CD4-positive, alpha-beta T cell (primary cell): ENCODE results near the gene SPINK2. TPM values are rescaled to one million over a fixed set of nuclear protein-coding genes. Genes with fewer than 3 reads are reported as not detected.

Experiments used
- ATAC-seq: fragments of 200-7000 bp; cut with Tn5 transposase; one replicate; pipeline ENCODE4 v1.10.0; 2022; ENCODE audit warnings: mild to moderate bottlenecking; ENCODE audit not compliant: poor library complexity
- CTCF ChIA-PET: fragments of 350-600 bp; sonication (Branson Sonifier 250); formaldehyde crosslinking; loops from one replicate; lab custom pipeline; 2021; ENCODE audit warnings: antibody characterized with exemption, inconsistent platforms; lab: Charles Lee
- POLR2A ChIA-PET: fragments of 350-600 bp; sonication (Branson Sonifier 250); formaldehyde crosslinking; loops from one replicate; lab custom pipeline; 2021; ENCODE audit warnings: antibody characterized with exemption, inconsistent platforms; lab: Charles Lee
- DNase-seq, 14 experiments: peaks; one replicate each; pipeline ENCODE4 v3.0.0-alpha.2; 2013 to 2020; ENCODE audit warnings: mixed read lengths in 2 of 14
- H3K27ac ChIP-seq, 2 donors: one replicate each; pipeline versions ENCODE4 v1.5.1 to v1.7.0; 2013; ENCODE audit warnings: low read length in 2 of 2, low read depth in 1 of 2, mild to moderate bottlenecking in 1 of 2
- H3K27me3 ChIP-seq, 2 experiments: 1 replicate in 1 of 2; 2 replicates in 1 of 2; pipeline versions ENCODE4 v1.6.1 to v1.7.0; 2013; ENCODE audit warnings: low read length in 2 of 2, control low read depth in 1 of 2, mild to moderate bottlenecking in 1 of 2, moderate library complexity in 1 of 2; ENCODE audit not compliant: insufficient read depth in 2 of 2, control insufficient read depth in 1 of 2
- H3K36me3 ChIP-seq: one replicate; pipeline ENCODE4 v1.6.1; 2013; ENCODE audit warnings: low read length, control low read depth; ENCODE audit not compliant: insufficient read depth
- H3K4me1 ChIP-seq: one replicate; pipeline ENCODE4 v1.6.1; 2013; ENCODE audit warnings: low read length, control low read depth; ENCODE audit not compliant: insufficient read depth
- H3K4me3 ChIP-seq: one replicate; pipeline ENCODE4 v1.5.1; 2013; ENCODE audit warnings: mild to moderate bottlenecking, low read length, moderate library complexity
- H3K9me3 ChIP-seq, 2 experiments: 1 replicate in 1 of 2; 2 replicates in 1 of 2; pipeline versions ENCODE4 v1.6.1 to v1.7.0; 2013; ENCODE audit warnings: low read length in 2 of 2, mild to moderate bottlenecking in 2 of 2, control low read depth in 1 of 2, moderate library complexity in 1 of 2; ENCODE audit not compliant: control insufficient read depth in 1 of 2, insufficient read depth in 1 of 2
- H3K27ac Mint-ChIP-seq: one replicate; pipeline ENCODE4 v1.8.0; 2020; ENCODE audit warnings: mixed read lengths
- H3K27me3 Mint-ChIP-seq: one replicate; pipeline ENCODE4 v1.8.0; 2021; ENCODE audit warnings: mixed read lengths
- H3K36me3 Mint-ChIP-seq: one replicate; pipeline ENCODE4 v1.8.0; 2021; ENCODE audit warnings: low read depth, mixed read lengths
- H3K4me1 Mint-ChIP-seq: one replicate; pipeline ENCODE4 v1.8.0; 2021; ENCODE audit warnings: low read depth, mixed read lengths
- H3K4me3 Mint-ChIP-seq: one replicate; pipeline ENCODE4 v1.8.0; 2020; ENCODE audit warnings: mild to moderate bottlenecking, mixed read lengths
- H3K9me3 Mint-ChIP-seq: one replicate; pipeline ENCODE4 v1.8.0; 2020; ENCODE audit warnings: mixed read lengths
- CTCF ChIP-seq: fragments of 200-600 bp; IDR thresholded peaks from one replicate; pipeline ENCODE4 v1.8.0; 2022; ENCODE audit warnings: antibody characterized with exemption, mild to moderate bottlenecking
- intact Hi-C, 2 experiments: fragments of 100-400 bp; cut with DNase I in 1 of 2; cut with micrococcal nuclease in 1 of 2; formaldehyde crosslinking; loops; one replicate each; pipeline versions ENCODE4 v1.15.1 to v1.9.0; 2023 to 2025; cut with DNase I, micrococcal nuclease
- total RNA-seq, 174 experiments: library from RNA in 2 of 174; stranded (reverse) in 2 of 174; gene quantifications; one replicate each; pipeline ENCODE4 v1.2.3 and lab custom pipeline; 2021 to 2026

Gene SPINK2
- total RNA-seq, 2 experiments from 2014 or later = 4.0 to 5.2 TPM

GRCh38 chr4:56772134-56772533 lies 49.4 kb downstream of the SPINK2 start:
- H3K4me1 ChIP-seq = no peaks in the 10 kb centered on the region
- Mint-ChIP-seq H3K9me3 (no peaks in the 10 kb centered on the region), H3K27ac (no peak overlapping the region), H3K36me3 (no peaks in the 10 kb centered on the region), H3K27me3 (no peaks in the 10 kb centered on the region), H3K4me1 (no peaks in the 10 kb centered on the region), H3K4me3 (no peak overlapping the region)
- no peaks in the 10 kb centered on the region for H3K9me3 ChIP-seq
- POLR2A ChIA-PET = no interaction called here
- H3K27ac ChIP-seq = no peak overlapping the region
- no peaks in the 10 kb centered on the region for H3K27me3 ChIP-seq
- no peak for ATAC-seq
- TF ChIP-seq CTCF = no peak
- no peaks in the 10 kb centered on the region for H3K36me3 ChIP-seq
- no peak for DNase-seq
- CTCF ChIA-PET = no interaction called here
- H3K4me3 ChIP-seq = no peak overlapping the region
- intact Hi-C loops = no loop called here

DNA sequence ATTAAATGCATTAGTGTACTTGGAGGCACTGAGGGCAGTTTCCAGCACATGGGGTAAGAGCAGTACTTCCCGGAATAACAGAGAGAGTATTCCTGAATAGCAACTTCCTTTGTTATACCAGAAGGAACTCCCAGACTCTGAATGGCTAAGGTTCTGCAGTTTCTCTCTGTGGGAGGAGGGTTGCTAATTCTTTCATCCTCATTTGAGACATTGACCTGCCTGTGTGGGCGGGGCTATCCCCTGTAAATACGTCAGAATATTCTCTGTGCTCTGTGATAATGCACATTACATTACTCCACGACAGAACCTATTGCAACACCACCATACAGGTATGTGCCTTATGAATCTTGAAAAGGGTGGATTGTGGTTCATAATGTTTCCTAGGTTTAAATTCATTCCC lies 52.7 kb downstream of the SPINK2 start:
- H3K27ac Mint-ChIP-seq = no peak overlapping the region
- intact Hi-C loops = no loop called here
- ChIA-PET POLR2A (no interaction called here), CTCF (no interaction called here)
- Histone ChIP-seq H3K4me3 (no peak overlapping the region), H3K9me3 (no peaks in the 10 kb centered on the region), H3K36me3 (no peaks in the 10 kb centered on the region), H3K27ac (no peak overlapping the region), H3K4me1 (no peaks in the 10 kb centered on the region), H3K27me3 (no peaks in the 10 kb centered on the region)
- no peaks in the 10 kb centered on the region for H3K36me3 Mint-ChIP-seq
- TF ChIP-seq CTCF = no peak
- peaks cover 13% of the 10 kb centered on the region for H3K4me1 Mint-ChIP-seq
- DNase-seq (no peak), ATAC-seq (no peak)
- H3K9me3 Mint-ChIP-seq = no peaks in the 10 kb centered on the region
- H3K4me3 Mint-ChIP-seq = no peak overlapping the region
- H3K27me3 Mint-ChIP-seq = no peaks in the 10 kb centered on the region

DNA sequence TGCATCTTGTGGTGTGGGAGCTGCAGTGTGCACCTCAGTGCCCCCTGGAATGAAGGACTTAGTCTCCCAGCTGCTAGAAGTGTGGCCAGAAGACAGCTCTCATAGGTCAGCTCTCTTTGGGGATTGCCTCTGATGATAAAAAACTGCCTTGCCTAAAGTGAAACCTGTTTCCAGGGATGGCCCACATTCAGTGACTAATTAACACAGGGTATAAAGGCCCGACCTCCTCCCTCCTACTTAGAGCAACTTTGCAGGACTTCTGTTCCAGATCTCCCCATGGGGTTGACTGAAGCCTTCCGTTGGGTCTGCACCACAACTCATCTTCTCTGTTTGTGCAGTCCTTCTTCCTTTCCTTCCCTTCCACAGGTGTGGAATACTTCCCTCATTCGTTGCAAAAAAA lies 53.2 kb downstream of the SPINK2 start:
- DNase-seq = no peak
- Mint-ChIP-seq H3K36me3 (no peaks in the 10 kb centered on the region), H3K27me3 (no peaks in the 10 kb centered on the region), H3K9me3 (no peaks in the 10 kb centered on the region), H3K27ac (no peak overlapping the region), H3K4me1 (peaks cover 13% of the 10 kb centered on the region), H3K4me3 (no peak overlapping the region)
- Histone ChIP-seq H3K27me3 (no peaks in the 10 kb centered on the region), H3K4me3 (no peak overlapping the region), H3K4me1 (no peaks in the 10 kb centered on the region), H3K9me3 (no peaks in the 10 kb centered on the region), H3K27ac (no peak overlapping the region), H3K36me3 (no peaks in the 10 kb centered on the region)
- ChIA-PET CTCF (interaction anchor here (1.3 kb wide), 1 partner anchor 11 kb away, joined by 4 read pairs; no protein-coding TSS in a partner anchor), POLR2A (interaction anchor here (2.1 kb wide), 1 partner anchor 10 kb away, joined by 8 read pairs; no protein-coding TSS in a partner anchor)
- TF ChIP-seq CTCF = no peak
- ATAC-seq = no peak
- intact Hi-C loops = no loop called here
